ENCODE measurements around the gene TRAF2.

GRCh38 chr9:136900556-136900955 lies 14.2 kb downstream of the TRAF2 start:
- TF ChIP-seq CTCF (conservative IDR thresholded peaks at IDR 0.05 in 1 of 2, IDR thresholded peaks at IDR 0.05 in 1 of 2; ENCODE audit: extremely low read depth in 1 of 2, insufficient read depth in 1 of 2, low read depth in 1 of 2, low read length in 2 of 2), result no peak
- TF ChIP-seq EZH2 (IDR thresholded peaks at IDR 0.05; ENCODE audit: borderline replicate concordance, low read length), result no peak
